ENCODE results near the gene RSRC1. TPM values are rescaled to one million over a fixed set of nuclear protein-coding genes. Genes with fewer than 3 reads are reported as not detected.

The RSRC1 gene
- total RNA-seq, 1 experiment from 2014 or later, result 37.9 TPM

DNA sequence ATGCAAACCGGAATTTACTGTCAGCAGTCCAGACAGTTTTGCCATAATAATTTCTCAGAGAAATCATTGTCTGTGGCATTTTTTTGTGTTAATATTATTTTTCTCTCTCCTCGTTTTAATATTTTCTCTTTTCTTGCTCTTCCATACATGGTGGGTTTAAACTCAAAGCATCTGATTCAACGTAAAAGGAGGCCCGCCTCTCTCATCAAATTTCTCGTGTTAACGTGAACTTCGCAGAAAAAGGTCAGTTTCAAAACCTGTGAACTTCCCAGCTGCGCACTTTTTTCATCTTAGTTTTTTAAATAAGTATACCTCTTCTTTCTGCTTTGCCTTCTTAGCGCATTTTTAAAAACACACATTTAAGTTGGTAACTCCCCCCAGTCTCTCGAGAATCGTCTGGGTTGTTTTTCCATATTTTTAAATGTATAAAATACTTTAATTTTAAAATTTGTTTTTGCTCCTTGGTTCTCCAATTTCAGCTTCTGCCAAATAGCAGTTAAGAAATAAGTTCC, 12.8 kb upstream of the RSRC1 start:
- no peak overlapping the region for H4K8ac ChIP-seq (replicated peaks; ENCODE audit: insufficient read length, low read depth, low read length)
- no peak overlapping the region for H3K23ac ChIP-seq (ENCODE audit: insufficient read length, low read depth, low read length)
- no peak for DNase-seq
- H3T11ph ChIP-seq (ENCODE audit: low read length), result no peak overlapping the region
- H3K79me2 ChIP-seq (ENCODE audit: insufficient read depth, low read length), result no peaks in the 10 kb centered on the region
- H2BK20ac ChIP-seq (ENCODE audit: low read depth, low read length, poor library complexity, severe bottlenecking), result no peak overlapping the region
- no peaks in the 10 kb centered on the region for H3K9me3 ChIP-seq (ENCODE audit: control insufficient read depth, low read depth, low read length)
- H2BK15ac ChIP-seq (ENCODE audit: low read depth, low read length), result no peak overlapping the region
- H3K23me2 ChIP-seq (ENCODE audit: insufficient read length, low read depth, low read length, poor library complexity, severe bottlenecking), result peaks cover 28% of the 10 kb centered on the region
- H3K79me1 ChIP-seq (ENCODE audit: insufficient read depth, low read depth, low read length, poor library complexity, severe bottlenecking), result no peaks in the 10 kb centered on the region
- Mint-ChIP-seq H3K27ac (no peak overlapping the region), H3K27me3 (ENCODE audit: low read depth) (peaks cover 100% of the 10 kb centered on the region), H3K4me3 (peak overlapping the region; percentile 93 to 94), H3K36me3 (ENCODE audit: insufficient read depth in 1 of 3, low read depth in 3 of 3) (no peaks in the 10 kb centered on the region), H3K4me1 (peaks cover 23 to 38% of the 10 kb centered on the region in 2 experiments), H3K9me3 (peaks cover 3% of the 10 kb centered on the region in 2 experiments; a peak in 2 of 5 replicates)
- no peak overlapping the region for H3K18ac ChIP-seq (ENCODE audit: insufficient read length, low read depth, low read length)
- no peaks in the 10 kb centered on the region for H4K20me1 ChIP-seq (ENCODE audit: control insufficient read depth, insufficient read depth, insufficient read length)
- H3K27me3 ChIP-seq (ENCODE audit: insufficient read depth, low read length), result peaks cover 66% of the 10 kb centered on the region
- H2BK12ac ChIP-seq (ENCODE audit: insufficient read length, low read depth, low read length), result no peak overlapping the region
- no peak overlapping the region for H3K27ac ChIP-seq (ENCODE audit: insufficient read length, low read depth, low read length)
- TF ChIP-seq, protein P1, sequence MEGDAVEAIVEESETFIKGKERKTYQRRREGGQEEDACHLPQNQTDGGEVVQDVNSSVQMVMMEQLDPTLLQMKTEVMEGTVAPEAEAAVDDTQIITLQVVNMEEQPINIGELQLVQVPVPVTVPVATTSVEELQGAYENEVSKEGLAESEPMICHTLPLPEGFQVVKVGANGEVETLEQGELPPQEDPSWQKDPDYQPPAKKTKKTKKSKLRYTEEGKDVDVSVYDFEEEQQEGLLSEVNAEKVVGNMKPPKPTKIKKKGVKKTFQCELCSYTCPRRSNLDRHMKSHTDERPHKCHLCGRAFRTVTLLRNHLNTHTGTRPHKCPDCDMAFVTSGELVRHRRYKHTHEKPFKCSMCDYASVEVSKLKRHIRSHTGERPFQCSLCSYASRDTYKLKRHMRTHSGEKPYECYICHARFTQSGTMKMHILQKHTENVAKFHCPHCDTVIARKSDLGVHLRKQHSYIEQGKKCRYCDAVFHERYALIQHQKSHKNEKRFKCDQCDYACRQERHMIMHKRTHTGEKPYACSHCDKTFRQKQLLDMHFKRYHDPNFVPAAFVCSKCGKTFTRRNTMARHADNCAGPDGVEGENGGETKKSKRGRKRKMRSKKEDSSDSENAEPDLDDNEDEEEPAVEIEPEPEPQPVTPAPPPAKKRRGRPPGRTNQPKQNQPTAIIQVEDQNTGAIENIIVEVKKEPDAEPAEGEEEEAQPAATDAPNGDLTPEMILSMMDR (conservative IDR thresholded peaks at IDR 0.05), result no peak
- no peak overlapping the region for H3K9ac ChIP-seq (ENCODE audit: extremely low read depth, insufficient read length, low read length)
- no peak overlapping the region for H2AFZ ChIP-seq (ENCODE audit: low read length)
- no peak overlapping the region for H3K4ac ChIP-seq (ENCODE audit: low read depth, low read length)
- H3K4me1 ChIP-seq (ENCODE audit: insufficient read depth, low read length), result no peaks in the 10 kb centered on the region
- H3K14ac ChIP-seq (ENCODE audit: insufficient read depth, low read length), result no peak overlapping the region
- H3K4me2 ChIP-seq (ENCODE audit: insufficient read depth, insufficient read length, low read length), result peak overlapping the region; percentile 95
- no peak overlapping the region for H4K91ac ChIP-seq (ENCODE audit: insufficient read length, low read depth, low read length)
- H2BK120ac ChIP-seq (ENCODE audit: low read depth, low read length, poor library complexity, severe bottlenecking), result no peak overlapping the region
- no CpG with 5 or more reads among the region's 11 CpGs for WGBS (ENCODE audit: extremely low coverage, insufficient read length, low lambda C conversion rate)
- no peak overlapping the region for H3K56ac ChIP-seq (ENCODE audit: insufficient read length, low read depth, low read length)
- no peak overlapping the region for H2BK5ac ChIP-seq (ENCODE audit: insufficient read length, low read length)
- H2AK5ac ChIP-seq (ENCODE audit: insufficient read length, low read length), result no peak overlapping the region
- H4K5ac ChIP-seq (ENCODE audit: insufficient read length, low read depth, low read length), result no peak overlapping the region
